H1 (cell line): Measurements from ENCODE around the gene BRME1. TPM values are rescaled to one million over a fixed set of nuclear protein-coding genes. Genes with fewer than 3 reads are reported as not detected.

Source experiments
- CTBP2 ChIP-seq: IDR thresholded peaks from 2 replicates; pipeline ENCODE4 v1.7.0; 2011; ENCODE audit warnings: borderline replicate concordance, mild to moderate bottlenecking, moderate library complexity, mixed read lengths, low read length; ENCODE audit not compliant: insufficient read depth, insufficient read length
- JUN ChIP-seq: IDR thresholded peaks from 2 replicates; pipeline ENCODE4 v1.6.1; 2011; ENCODE audit warnings: low read depth, mild to moderate bottlenecking, improper control_type of control experiment, low read length
- SIN3A ChIP-seq, 2 experiments: IDR thresholded peaks in 1 of 2; conservative IDR thresholded peaks in 1 of 2; 2 replicates each; pipeline ENCODE4 v1.6.1; 2011 to 2012; ENCODE audit warnings: low read length in 2 of 2, improper control_type of control experiment in 1 of 2, low read depth in 1 of 2, mild to moderate bottlenecking in 1 of 2
- SIX5 ChIP-seq: IDR thresholded peaks from 2 replicates; pipeline ENCODE4 v1.6.1; 2011; ENCODE audit warnings: mild to moderate bottlenecking, low read depth, low read length
- TAF7 ChIP-seq: optimal IDR thresholded peaks from 2 replicates; pipeline ENCODE3; 2011; ENCODE audit warnings: low read depth, mild to moderate bottlenecking, inconsistent platforms, low read length, moderate library complexity, borderline replicate concordance
- YY1 ChIP-seq: IDR thresholded peaks from 2 replicates; pipeline ENCODE4 v1.6.1; 2011; ENCODE audit warnings: low read depth, mild to moderate bottlenecking, low read length
- polyA plus RNA-seq, 7 experiments: library from polyadenylated mRNA; depleted of rRNA in 3 of 7; stranded (reverse) in 5 of 7; unstranded in 2 of 7; fragments of >200 nt in 5 of 7; fragments of 200-250 nt in 2 of 7; gene quantifications; 1 replicate in 5 of 7; 2 replicates in 1 of 7; 4 replicates in 1 of 7; pipeline versions ENCODE4 v1.2.1 to v1.2.3, GENCODE V29; 2011 to 2013; ENCODE audit warnings: missing spikeins in 2 of 7, mixed read lengths in 2 of 7
- total RNA-seq: library from RNA; stranded (reverse); fragmentation: NEBNext Ultra II Directional; extraction: Animal tissue kit (Norgen Biotek cat#: 25700); gene quantifications from 2 replicates; pipeline ENCODE4 v1.2.1, GENCODE V29; 2021

The BRME1 gene
- total and polyA plus RNA-seq, 2 of the 8 experiments (the other 6 are each of a cell fraction or from before 2014, with no cell fraction given) = 4.6 to 4.7 TPM

DNA sequence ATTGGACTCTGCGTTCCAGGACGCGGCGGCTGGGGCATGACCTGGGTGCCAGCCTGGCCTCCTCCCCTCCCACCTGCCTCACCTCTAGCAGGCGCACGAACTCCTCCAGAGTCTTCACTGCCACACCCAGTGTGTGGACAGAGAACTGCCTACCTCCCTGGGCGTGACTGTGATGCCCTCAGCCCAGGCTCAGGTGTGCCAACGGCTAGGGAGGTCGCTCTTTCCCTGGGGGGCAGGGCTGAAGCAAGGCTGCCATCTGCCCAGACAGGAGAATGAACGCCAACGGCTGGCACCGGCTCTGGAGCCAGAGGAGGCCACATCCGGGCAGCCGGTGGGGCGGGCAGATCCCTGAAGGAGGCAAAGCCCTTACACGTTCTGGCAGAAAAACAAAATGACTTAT, 17.6 kb downstream of the BRME1 start (continued):
- TF ChIP-seq SIN3A (conservative IDR thresholded peaks at IDR 0.05 in 1 of 2, IDR thresholded peaks at IDR 0.05 in 1 of 2; ENCODE audit: low read depth in 1 of 2, low read length in 2 of 2) (no peak), YY1 (no peak), TAF7 (no peak), SIX5 (no peak), JUN (no peak), CTBP2 (no peak)
- TF ChIP-seq, all 59 proteins: peak for 0
